ENCODE data around the gene HRH1. TPM values are rescaled to one million over a fixed set of nuclear protein-coding genes. Genes with fewer than 3 reads are reported as not detected.

The HRH1 gene
- polyA plus RNA-seq, 3 donors = 0.08 to 0.24 TPM; not detected in 1

DNA sequence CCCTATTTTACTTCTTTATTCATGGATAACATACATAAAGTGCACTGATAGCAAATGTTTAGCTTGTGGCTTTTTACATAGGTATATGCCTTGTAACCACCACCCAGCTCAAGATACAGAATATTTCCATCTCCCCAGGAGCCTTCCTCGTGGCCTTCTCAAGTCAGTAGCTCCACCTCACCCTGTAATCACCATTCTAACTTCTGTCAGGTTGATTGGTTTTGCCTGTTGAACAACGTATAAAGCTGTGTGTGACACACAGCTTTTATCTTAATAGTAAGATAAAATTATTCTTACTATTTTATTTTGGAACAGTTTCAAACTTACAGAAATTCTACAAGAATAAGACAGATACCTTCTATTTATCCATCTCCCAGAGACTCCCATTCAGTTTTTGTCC is 131.2 kb downstream of the HRH1 start:
- Mint-ChIP-seq H3K27ac (peak overlapping the region; percentile 9 to 100 (median 71)), H3K4me3 (no peak overlapping the region), H3K27me3 (ENCODE audit: low read depth in 3 of 3) (no peaks in the 10 kb centered on the region), H3K9me3 (peaks cover 0 to 2% (median 0%) of the 10 kb centered on the region in 7 donors), H3K36me3 (peaks cover 58 to 80% of the 10 kb centered on the region in 2 donors), H3K4me1 (peaks cover 74% of the 10 kb centered on the region)
- H2AFZ ChIP-seq (ENCODE audit: insufficient read depth, low read depth, low read length, poor library complexity, severe bottlenecking) = no peak overlapping the region
- H3K4me2 ChIP-seq (replicated peaks; ENCODE audit: extremely low read depth, low read length, poor library complexity, severe bottlenecking) = no peak overlapping the region
- H3K4me3 ChIP-seq (replicated peaks in 1 of 3; ENCODE audit: low read depth in 2 of 3, low read length in 3 of 3) = no peak overlapping the region
- peaks cover 2% of the 10 kb centered on the region for H4K20me1 ChIP-seq (ENCODE audit: insufficient read depth, low read length)
- no CpG with 5 or more reads among the region's 2 CpGs for WGBS (ENCODE audit: insufficient coverage)
- intact Hi-C loops (cut with micrococcal nuclease) = loop anchor here in 1 of 2 donors (5.0 kb wide), 1 partner anchor 58 kb away; no protein-coding TSS in a partner anchor
- H3K9ac ChIP-seq (ENCODE audit: insufficient read depth, low read length, poor library complexity, severe bottlenecking) = no peak overlapping the region
- H3K79me2 ChIP-seq (ENCODE audit: insufficient read depth, low read length) = peaks cover 83% of the 10 kb centered on the region
- H3K27me3 ChIP-seq (ENCODE audit: control insufficient read depth in 2 of 2, insufficient read depth in 2 of 2, low read length in 2 of 2) = no peaks in the 10 kb centered on the region
- TF ChIP-seq, protein P1, sequence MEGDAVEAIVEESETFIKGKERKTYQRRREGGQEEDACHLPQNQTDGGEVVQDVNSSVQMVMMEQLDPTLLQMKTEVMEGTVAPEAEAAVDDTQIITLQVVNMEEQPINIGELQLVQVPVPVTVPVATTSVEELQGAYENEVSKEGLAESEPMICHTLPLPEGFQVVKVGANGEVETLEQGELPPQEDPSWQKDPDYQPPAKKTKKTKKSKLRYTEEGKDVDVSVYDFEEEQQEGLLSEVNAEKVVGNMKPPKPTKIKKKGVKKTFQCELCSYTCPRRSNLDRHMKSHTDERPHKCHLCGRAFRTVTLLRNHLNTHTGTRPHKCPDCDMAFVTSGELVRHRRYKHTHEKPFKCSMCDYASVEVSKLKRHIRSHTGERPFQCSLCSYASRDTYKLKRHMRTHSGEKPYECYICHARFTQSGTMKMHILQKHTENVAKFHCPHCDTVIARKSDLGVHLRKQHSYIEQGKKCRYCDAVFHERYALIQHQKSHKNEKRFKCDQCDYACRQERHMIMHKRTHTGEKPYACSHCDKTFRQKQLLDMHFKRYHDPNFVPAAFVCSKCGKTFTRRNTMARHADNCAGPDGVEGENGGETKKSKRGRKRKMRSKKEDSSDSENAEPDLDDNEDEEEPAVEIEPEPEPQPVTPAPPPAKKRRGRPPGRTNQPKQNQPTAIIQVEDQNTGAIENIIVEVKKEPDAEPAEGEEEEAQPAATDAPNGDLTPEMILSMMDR (IDR thresholded peaks at IDR 0.05) = no peak
- peaks cover 6 to 56% of the 10 kb centered on the region in 2 donors for H3K36me3 ChIP-seq (replicated peaks in 1 of 2; ENCODE audit: control insufficient read depth in 1 of 2, insufficient read depth in 2 of 2, low read length in 2 of 2)
- peaks cover 88 to 92% of the 10 kb centered on the region in 2 donors for H3K4me1 ChIP-seq (ENCODE audit: control insufficient read depth in 1 of 2, insufficient read depth in 2 of 2, low read length in 2 of 2)
- no peak for DNase-seq
- H3K27ac ChIP-seq (ENCODE audit: low read depth in 1 of 2, low read length in 2 of 2) = peak overlapping the region in 1 of 2 donors; percentile 96
- no peaks in the 10 kb centered on the region for H3K9me3 ChIP-seq (replicated peaks in 1 of 2; ENCODE audit: control insufficient read depth in 1 of 2, insufficient read depth in 1 of 2, low read length in 2 of 2)

- peak overlapping the region; percentile 96 to 98 for H3K27ac ChIP-seq (ENCODE audit: low read depth in 1 of 2, low read length in 2 of 2)
- peaks cover 86 to 90% of the 10 kb centered on the region in 2 donors for H3K4me1 ChIP-seq (ENCODE audit: control insufficient read depth in 1 of 2, insufficient read depth in 2 of 2, low read length in 2 of 2)
- intact Hi-C loops (cut with micrococcal nuclease) = loop anchor here in 1 of 2 donors (5.0 kb wide), 1 partner anchor 60 kb away; no protein-coding TSS in a partner anchor
These were observed 133.1 kb downstream of the HRH1 start for GRCh38 chr3:11287404-11287803.

More at GRCh38 chr3:11287404-11287803, 133.1 kb downstream of the HRH1 start:
- peaks cover 0 to 1% (median 0%) of the 10 kb centered on the region in 3 donors for H3K27me3 Mint-ChIP-seq (ENCODE audit: low read depth in 3 of 3)
- H4K20me1 ChIP-seq (ENCODE audit: insufficient read depth, low read length) = no peaks in the 10 kb centered on the region
- H3K9ac ChIP-seq (ENCODE audit: insufficient read depth, low read length, poor library complexity, severe bottlenecking) = no peak overlapping the region
- H3K4me2 ChIP-seq (replicated peaks; ENCODE audit: extremely low read depth, low read length, poor library complexity, severe bottlenecking) = peak overlapping the region; percentile 72
- peak overlapping the region in 1 of 2 donors; percentile 39 for H3K4me3 Mint-ChIP-seq
- H2AFZ ChIP-seq (ENCODE audit: insufficient read depth, low read depth, low read length, poor library complexity, severe bottlenecking) = no peak overlapping the region
- 94% methylated on average over 6 of the region's 10 CpGs for WGBS (ENCODE audit: insufficient coverage)
- H3K9me3 ChIP-seq (replicated peaks in 1 of 2; ENCODE audit: control insufficient read depth in 1 of 2, insufficient read depth in 1 of 2, low read length in 2 of 2) = no peaks in the 10 kb centered on the region
- H3K27me3 ChIP-seq (ENCODE audit: control insufficient read depth in 2 of 2, insufficient read depth in 2 of 2, low read length in 2 of 2) = no peaks in the 10 kb centered on the region
- H3K27ac Mint-ChIP-seq = peak overlapping the region; percentile 96 to 100 (median 99)
- DNase-seq = no peak
- H3K4me1 Mint-ChIP-seq = peaks cover 80% of the 10 kb centered on the region
- peaks cover 0 to 2% (median 0%) of the 10 kb centered on the region in 7 donors for H3K9me3 Mint-ChIP-seq
- peak overlapping the region in 1 of 3 experiments; percentile 53 for H3K4me3 ChIP-seq (replicated peaks in 1 of 3; ENCODE audit: low read depth in 2 of 3, low read length in 3 of 3)
- peaks cover 57 to 74% of the 10 kb centered on the region in 2 donors for H3K36me3 Mint-ChIP-seq
- TF ChIP-seq, protein P1 (IDR thresholded peaks at IDR 0.05) = no peak
- peaks cover 83% of the 10 kb centered on the region for H3K79me2 ChIP-seq (ENCODE audit: insufficient read depth, low read length)
- H3K36me3 ChIP-seq (replicated peaks in 1 of 2; ENCODE audit: control insufficient read depth in 1 of 2, insufficient read depth in 2 of 2, low read length in 2 of 2) = peaks cover 3 to 37% of the 10 kb centered on the region in 2 donors

Data from CD14-positive monocyte (primary cell).